Ovary (tissue), 10 donors: ENCODE data around the gene OR10D3. TPM values are rescaled to one million over a fixed set of nuclear protein-coding genes. Genes with fewer than 3 reads are reported as not detected.

Experiments
- DNase-seq, 5 donors: peaks; one replicate each; pipeline ENCODE4 v3.0.0-alpha.2; 2019 to 2020
- H3K27ac ChIP-seq, 2 donors: fragments of 200-600 bp; one replicate each; pipeline versions ENCODE4 v1.5.1 to v1.8.0; 2019 to 2022
- H3K27me3 ChIP-seq: fragments of 200-600 bp; one replicate; pipeline ENCODE4 v1.8.0; 2022
- H3K36me3 ChIP-seq: fragments of 200-600 bp; sonication (generic); one replicate; pipeline ENCODE4 v1.5.1; 2019
- H3K4me1 ChIP-seq: one replicate; pipeline ENCODE4 v1.8.1; 2013; ENCODE audit warnings: mild to moderate bottlenecking, moderate library complexity; ENCODE audit not compliant: insufficient read depth
- H3K4me3 ChIP-seq: fragments of 200-600 bp; sonication (generic); one replicate; pipeline ENCODE4 v1.5.1; 2017
- H3K9me3 ChIP-seq, 2 donors: fragments of 200-600 bp in 1 of 2; sonication (generic) in 1 of 2; one replicate each; pipeline versions ENCODE4 v1.5.1 to v1.8.1; 2013 to 2019; ENCODE audit warnings: mild to moderate bottlenecking in 1 of 2, moderate library complexity in 1 of 2
- CTCF ChIP-seq, 3 donors: fragments of 450-650 bp in 2 of 3; fragments of 200-600 bp in 1 of 3; IDR thresholded peaks; one replicate each; pipeline versions ENCODE4 v1.5.1 to v1.8.0; 2016 to 2022; ENCODE audit warnings: antibody characterized with exemption in 3 of 3, mild to moderate bottlenecking in 1 of 3
- EP300 ChIP-seq: sonication (generic); formaldehyde crosslinking; IDR thresholded peaks from one replicate; pipeline ENCODE4 v1.6.1; 2017; ENCODE audit warnings: antibody characterized with exemption
- POLR2A ChIP-seq: fragments of 450-650 bp; IDR thresholded peaks from one replicate; pipeline ENCODE4 v1.6.1; 2017; ENCODE audit warnings: antibody characterized with exemption, mild to moderate bottlenecking, moderate library complexity
- WGBS, 3 donors: extraction: QIAGEN DNeasy Blood & Tissue Kit in 1 of 3; methylation state at CpG; one replicate each; pipeline versions ENCODE4 v1.1.5 to v1.1.7; 2013 to 2017; 5-methylcytosine and 5-hydroxymethylcytosine counted together
- intact Hi-C, 4 donors: fragments of 100-400 bp; cut with DNase I; formaldehyde crosslinking; loops; one replicate each; pipeline versions ENCODE4 v1.11.0 to v1.15.1; 2022 to 2023
- long read RNA-seq, 3 donors: library from polyadenylated mRNA in 2 of 3; unstranded in 2 of 3; transcript quantifications; one replicate each; pipeline ENCODE4 v2.0.0 and lab custom pipeline, GENCODE V29; 2021 to 2026
- polyA plus RNA-seq, 2 donors: library from polyadenylated mRNA; stranded (reverse); fragments of 200-250 nt in 1 of 2; fragments of 350-450 nt in 1 of 2; fragmentation: Illumina TruSeq in 1 of 2; extraction: RNeasy Lipid Tissue Mini Kit (QIAGEN cat#74804) in 1 of 2; gene quantifications; one replicate each; pipeline ENCODE4 v1.2.3, GENCODE V29; 2013 to 2014
- total RNA-seq, 7 donors: library from RNA; depleted of rRNA in 2 of 7; stranded (reverse); fragments of >200 nt in 2 of 7; fragmentation: NEBNext Ultra II Directional in 3 of 7; extraction: Animal tissue kit (Norgen Biotek cat#: 25700) in 3 of 7; gene quantifications; one replicate each; pipeline versions ENCODE4 v1.1.0 to v1.2.4, GENCODE V29; 2016 to 2023
- donor health status: DM: no; HTN: no; CAD: no; lungs with moderate emphysema.
- donor health status: DM: no; HTN: no; CAD: no.
- donor health status: Bipolar disorder and iron deficiency.
- donor health status: DM: yes; HTN: yes; CAD: no.
- donor health status: DM: no; HTN: no; CAD: no.
- donor health status: DM: yes; HTN: yes; CAD: no.

OR10D3 gene
- total RNA-seq (not detected), polyA plus RNA-seq (not detected)
- long read RNA-seq, donor 1 = 0 reads
- long read RNA-seq, donor 2 = 0 reads
- long read RNA-seq, donor 3 = 0 reads

GRCh38 chr11:124183068-124183467 is at the start of gene OR10D3:
TSS of gene OR10D3 (plus strand) at chr11:124183345. CDS start at chr11:124185270, 1,925 bp downstream.
- 32 to 56% (median 56%) methylated on average over 3 of the region's 3 CpGs for WGBS, 3 donors

GRCh38 chr11:124143034-124143433 is 40.1 kb upstream of the OR10D3 start:
- H3K4me1 ChIP-seq = no peaks in the 10 kb centered on the region
- H3K27ac ChIP-seq = no peak overlapping the region
- no peaks in the 10 kb centered on the region for H3K27me3 ChIP-seq
- H3K4me3 ChIP-seq = no peak overlapping the region
- no peak for DNase-seq
- intact Hi-C loops = no loop called here
- no peaks in the 10 kb centered on the region for H3K9me3 ChIP-seq
- no peaks in the 10 kb centered on the region for H3K36me3 ChIP-seq
- TF ChIP-seq EP300 (no peak), POLR2A (no peak), CTCF (IDR thresholded peaks at IDR 0.05) (no peak)
- WGBS, 3 donors = 92 to 96% (median 92%) methylated on average over 2 of the region's 2 CpGs

More at GRCh38 chr11:124183068-124183467, at the start of gene OR10D3:
- Histone ChIP-seq H3K4me3 (no peak within 1 kb of the TSS), H3K9me3 (no peaks in the 10 kb centered on the region), H3K4me1 (no peaks in the 10 kb centered on the region), H3K27me3 (no peaks in the 10 kb centered on the region), H3K36me3 (no peaks in the 10 kb centered on the region), H3K27ac (no peak within 1 kb of the TSS)
- TF ChIP-seq EP300 = no peak
- no peak for TF ChIP-seq POLR2A
- TF ChIP-seq CTCF (IDR thresholded peaks at IDR 0.05) = no peak
- intact Hi-C loops = no loop called here
- no peak for DNase-seq

GRCh38 chr11:124147951-124148350 is 35.2 kb upstream of the OR10D3 start:
- DNase-seq = no peak
- no peaks in the 10 kb centered on the region for H3K27me3 ChIP-seq
- intact Hi-C loops = no loop called here
- H3K9me3 ChIP-seq = no peaks in the 10 kb centered on the region
- TF ChIP-seq CTCF (IDR thresholded peaks at IDR 0.05) = no peak
- TF ChIP-seq EP300 = no peak
- no peaks in the 10 kb centered on the region for H3K36me3 ChIP-seq
- no peak overlapping the region for H3K4me3 ChIP-seq
- no peaks in the 10 kb centered on the region for H3K4me1 ChIP-seq
- WGBS, 3 donors = 44 to 72% (median 62%) methylated on average over 2 of the region's 2 CpGs
- H3K27ac ChIP-seq = no peak overlapping the region

GRCh38 chr11:124150684-124151083 is 32.5 kb upstream of the OR10D3 start:
- Histone ChIP-seq H3K4me1 (no peaks in the 10 kb centered on the region), H3K27ac (no peak overlapping the region), H3K27me3 (no peaks in the 10 kb centered on the region), H3K4me3 (no peak overlapping the region), H3K36me3 (no peaks in the 10 kb centered on the region), H3K9me3 (no peaks in the 10 kb centered on the region)
- 76 to 82% (median 81%) methylated on average over 5 of the region's 5 CpGs for WGBS, 3 donors
- TF ChIP-seq POLR2A = no peak
- TF ChIP-seq CTCF (IDR thresholded peaks at IDR 0.05) = no peak
- no peak for TF ChIP-seq EP300
- intact Hi-C loops = no loop called here
- DNase-seq = no peak
